CD8-positive, alpha-beta memory T cell (primary cell): ENCODE results near the gene DDX1. TPM values are rescaled to one million over a fixed set of nuclear protein-coding genes. Genes with fewer than 3 reads are reported as not detected.

Source experiments
- CTCF ChIA-PET: fragments of 350-600 bp; sonication (Branson Sonifier 250); formaldehyde crosslinking; loops from one replicate; lab custom pipeline; 2021; ENCODE audit warnings: antibody characterized with exemption; lab: Charles Lee
- POLR2A ChIA-PET: fragments of 350-600 bp; sonication (Branson Sonifier 250); formaldehyde crosslinking; loops from one replicate; lab custom pipeline; 2021; ENCODE audit warnings: antibody characterized with exemption; lab: Charles Lee
- DNase-seq, 5 donors: peaks; one replicate each; pipeline versions ENCODE4 v3.0.0 to v3.0.0-alpha.2; 2020 to 2022; ENCODE audit warnings: mixed read lengths in 1 of 5
- H3K27ac ChIP-seq: one replicate; pipeline ENCODE4 v1.7.0; 2013; ENCODE audit warnings: low read depth, mild to moderate bottlenecking, low read length, moderate library complexity
- H3K27me3 ChIP-seq: 2 replicates; pipeline ENCODE4 v1.7.0; 2013; ENCODE audit warnings: low read length, mild to moderate bottlenecking; ENCODE audit not compliant: insufficient read depth, poor library complexity, severe bottlenecking
- H3K36me3 ChIP-seq: 2 replicates; pipeline ENCODE4 v1.7.0; 2013; ENCODE audit warnings: mild to moderate bottlenecking, low read length, moderate library complexity; ENCODE audit not compliant: insufficient read depth
- H3K4me1 ChIP-seq: 2 replicates; pipeline ENCODE4 v1.7.0; 2013; ENCODE audit warnings: mild to moderate bottlenecking, low read length, moderate library complexity; ENCODE audit not compliant: insufficient read depth
- H3K4me3 ChIP-seq: 2 replicates; pipeline ENCODE4 v1.7.0; 2013; ENCODE audit warnings: mild to moderate bottlenecking, low read length
- H3K9me3 ChIP-seq: 2 replicates; pipeline ENCODE4 v1.7.0; 2013; ENCODE audit warnings: mild to moderate bottlenecking, low read length
- H3K27ac Mint-ChIP-seq, 8 donors: one replicate each; pipeline ENCODE4 v1.8.0; 2020 to 2021; ENCODE audit warnings: mixed read lengths in 8 of 8, mild to moderate bottlenecking in 6 of 8, inconsistent platforms in 3 of 8, moderate library complexity in 3 of 8
- H3K27me3 Mint-ChIP-seq, 2 donors: one replicate each; pipeline ENCODE4 v1.8.0; 2020 to 2021; ENCODE audit warnings: mixed read lengths in 2 of 2, mild to moderate bottlenecking in 1 of 2, moderate library complexity in 1 of 2
- H3K36me3 Mint-ChIP-seq, 3 donors: one replicate each; pipeline ENCODE4 v1.8.0; 2020 to 2021; ENCODE audit warnings: mixed read lengths in 3 of 3, inconsistent platforms in 1 of 3, mild to moderate bottlenecking in 1 of 3
- H3K4me1 Mint-ChIP-seq, 3 donors: one replicate each; pipeline ENCODE4 v1.8.0; 2020 to 2021; ENCODE audit warnings: mixed read lengths in 3 of 3, inconsistent platforms in 1 of 3, mild to moderate bottlenecking in 1 of 3
- H3K4me3 Mint-ChIP-seq, 7 donors: one replicate each; pipeline ENCODE4 v1.8.0; 2020 to 2021; ENCODE audit warnings: mixed read lengths in 7 of 7, mild to moderate bottlenecking in 6 of 7, moderate library complexity in 4 of 7, inconsistent platforms in 2 of 7
- H3K9me3 Mint-ChIP-seq, 5 donors: one replicate each; pipeline ENCODE4 v1.8.0; 2020 to 2022; ENCODE audit warnings: mixed read lengths in 5 of 5, mild to moderate bottlenecking in 3 of 5, moderate library complexity in 2 of 5, inconsistent platforms in 1 of 5
- polyA plus RNA-seq: library from polyadenylated mRNA; unstranded; fragments of 300-500 nt; fragmentation: Illumina TruSeq; gene quantifications from one replicate; pipeline ENCODE4 v1.2.3, GENCODE V29; 2021
- total RNA-seq, 2 experiments: library from RNA; stranded (reverse); gene quantifications; one replicate each; pipeline ENCODE4 v1.2.3, GENCODE V29; 2021

DDX1 gene
- total and polyA plus RNA-seq, 3 experiments from 2014 or later: 54.1 to 137 (median 132) TPM

GRCh38 chr2:15671409-15671808 is 79.7 kb downstream of the DDX1 start:
- H3K36me3 Mint-ChIP-seq: no peaks in the 10 kb centered on the region
- Histone ChIP-seq H3K36me3 (no peaks in the 10 kb centered on the region), H3K4me3 (no peak overlapping the region), H3K4me1 (no peaks in the 10 kb centered on the region), H3K27ac (no peak overlapping the region), H3K27me3 (peaks cover 3% of the 10 kb centered on the region), H3K9me3 (no peaks in the 10 kb centered on the region)
- no peaks in the 10 kb centered on the region for H3K4me1 Mint-ChIP-seq
- POLR2A ChIA-PET: no interaction called here
- H3K9me3 Mint-ChIP-seq: no peaks in the 10 kb centered on the region
- CTCF ChIA-PET: no interaction called here
- peaks cover 7 to 32% of the 10 kb centered on the region in 2 donors for H3K27me3 Mint-ChIP-seq
- H3K4me3 Mint-ChIP-seq: no peak overlapping the region
- no peak overlapping the region for H3K27ac Mint-ChIP-seq
- DNase-seq: no peak

GRCh38 chr2:15671842-15672815 is 80.5 kb downstream of the DDX1 start:
- no peaks in the 10 kb centered on the region for H3K4me1 Mint-ChIP-seq
- Histone ChIP-seq H3K36me3 (no peaks in the 10 kb centered on the region), H3K4me1 (no peaks in the 10 kb centered on the region), H3K27ac (no peak overlapping the region), H3K27me3 (peaks cover 3% of the 10 kb centered on the region), H3K4me3 (no peak overlapping the region), H3K9me3 (no peaks in the 10 kb centered on the region)
- POLR2A ChIA-PET: no interaction called here
- DNase-seq: no peak
- H3K36me3 Mint-ChIP-seq: no peaks in the 10 kb centered on the region
- no peak overlapping the region for H3K4me3 Mint-ChIP-seq
- H3K27ac Mint-ChIP-seq: no peak overlapping the region
- CTCF ChIA-PET: no interaction called here
- peaks cover 7 to 32% of the 10 kb centered on the region in 2 donors for H3K27me3 Mint-ChIP-seq
- no peaks in the 10 kb centered on the region for H3K9me3 Mint-ChIP-seq

- Mint-ChIP-seq H3K4me1 (no peaks in the 10 kb centered on the region), H3K27ac (no peak overlapping the region), H3K9me3 (no peaks in the 10 kb centered on the region), H3K36me3 (no peaks in the 10 kb centered on the region), H3K27me3 (peaks cover 7 to 29% of the 10 kb centered on the region in 2 donors), H3K4me3 (no peak overlapping the region)
- Histone ChIP-seq H3K27ac (no peak overlapping the region), H3K27me3 (peaks cover 3% of the 10 kb centered on the region), H3K4me1 (no peaks in the 10 kb centered on the region), H3K36me3 (no peaks in the 10 kb centered on the region), H3K9me3 (no peaks in the 10 kb centered on the region), H3K4me3 (no peak overlapping the region)
- ChIA-PET CTCF (no interaction called here), POLR2A (no interaction called here)
- DNase-seq: no peak
Observed at GRCh38 chr2:15672961-15673918, 81.6 kb downstream of the DDX1 start.

- H3K36me3 Mint-ChIP-seq: no peaks in the 10 kb centered on the region
Observed at GRCh38 chr2:15673919-15674636, 82.4 kb downstream of the DDX1 start.

GRCh38 chr2:15674637-15675455 is 83.2 kb downstream of the DDX1 start:
- no peak overlapping the region for H3K4me3 ChIP-seq
- H3K36me3 Mint-ChIP-seq: no peaks in the 10 kb centered on the region
- no peaks in the 10 kb centered on the region for H3K4me1 ChIP-seq
- no peak for DNase-seq
- no peaks in the 10 kb centered on the region for H3K4me1 Mint-ChIP-seq
- H3K27me3 Mint-ChIP-seq: peaks cover 7 to 18% of the 10 kb centered on the region in 2 donors
- no peaks in the 10 kb centered on the region for H3K9me3 ChIP-seq
- no peaks in the 10 kb centered on the region for H3K27me3 ChIP-seq
- CTCF ChIA-PET: no interaction called here
- no peaks in the 10 kb centered on the region for H3K9me3 Mint-ChIP-seq
- peak overlapping the region in 1 of 8 donors; percentile 4 for H3K27ac Mint-ChIP-seq
- H3K27ac ChIP-seq: no peak overlapping the region
- no peak overlapping the region for H3K4me3 Mint-ChIP-seq
- POLR2A ChIA-PET: no interaction called here
- H3K36me3 ChIP-seq: no peaks in the 10 kb centered on the region

More at GRCh38 chr2:15673919-15674636, 82.4 kb downstream of the DDX1 start:
- no peak overlapping the region for H3K4me3 ChIP-seq
- peaks cover 7 to 23% of the 10 kb centered on the region in 2 donors for H3K27me3 Mint-ChIP-seq
- no peak overlapping the region for H3K4me3 Mint-ChIP-seq
- H3K27ac Mint-ChIP-seq: no peak overlapping the region
- POLR2A ChIA-PET: no interaction called here
- H3K9me3 ChIP-seq: no peaks in the 10 kb centered on the region
- no peak overlapping the region for H3K27ac ChIP-seq
- no peaks in the 10 kb centered on the region for H3K4me1 Mint-ChIP-seq
- no peaks in the 10 kb centered on the region for H3K4me1 ChIP-seq
- CTCF ChIA-PET: no interaction called here
- H3K9me3 Mint-ChIP-seq: no peaks in the 10 kb centered on the region
- DNase-seq: no peak
- H3K27me3 ChIP-seq: no peaks in the 10 kb centered on the region
- no peaks in the 10 kb centered on the region for H3K36me3 ChIP-seq

- Mint-ChIP-seq H3K27me3 (peaks cover 6 to 18% of the 10 kb centered on the region in 2 donors), H3K4me1 (no peaks in the 10 kb centered on the region), H3K9me3 (no peaks in the 10 kb centered on the region), H3K36me3 (no peaks in the 10 kb centered on the region), H3K4me3 (peak overlapping the region in 1 of 7 donors; percentile 66), H3K27ac (no peak overlapping the region)
- POLR2A ChIA-PET: no interaction called here
- H3K4me1 ChIP-seq: no peaks in the 10 kb centered on the region
- CTCF ChIA-PET: no interaction called here
- no peak for DNase-seq
- no peaks in the 10 kb centered on the region for H3K27me3 ChIP-seq
- no peak overlapping the region for H3K4me3 ChIP-seq
- H3K27ac ChIP-seq: no peak overlapping the region
- no peaks in the 10 kb centered on the region for H3K9me3 ChIP-seq
- H3K36me3 ChIP-seq: no peaks in the 10 kb centered on the region
Observed at GRCh38 chr2:15675456-15676195, 84.0 kb downstream of the DDX1 start.
